ENCODE measurements around the gene VWA2.

The VWA2 gene

GRCh38 chr10:114256822-114257221 is 17.8 kb downstream of the VWA2 start:
- no peak for TF ChIP-seq ZNF274 (IDR thresholded peaks at IDR 0.05; ENCODE audit: low read depth, low read length)
- H3K4me3 ChIP-seq (ENCODE audit: low read length) = no peak overlapping the region

- no peak for TF ChIP-seq ZNF274 (IDR thresholded peaks at IDR 0.05; ENCODE audit: low read depth, low read length)
- no peak overlapping the region for H3K4me3 ChIP-seq (ENCODE audit: low read length)
Observed at GRCh38 chr10:114257498-114257897, 18.4 kb downstream of the VWA2 start.

- TF ChIP-seq ZNF274 (IDR thresholded peaks at IDR 0.05; ENCODE audit: low read depth, low read length) = no peak
- no peak overlapping the region for H3K4me3 ChIP-seq (ENCODE audit: low read length)
Observed at GRCh38 chr10:114258274-114258840, 19.3 kb downstream of the VWA2 start.

GRCh38 chr10:114259824-114260223 is 20.8 kb downstream of the VWA2 start:
- TF ChIP-seq ZNF274 (IDR thresholded peaks at IDR 0.05; ENCODE audit: low read depth, low read length) = no peak
- H3K4me3 ChIP-seq (ENCODE audit: low read length) = no peak overlapping the region

GRCh38 chr10:114260366-114260765 is 21.3 kb downstream of the VWA2 start:
- no peak for TF ChIP-seq ZNF274 (IDR thresholded peaks at IDR 0.05; ENCODE audit: low read depth, low read length)

GRCh38 chr10:114261076-114261475 is 22.0 kb downstream of the VWA2 start:
- no peak for TF ChIP-seq ZNF274 (IDR thresholded peaks at IDR 0.05; ENCODE audit: low read depth, low read length)
- H3K4me3 ChIP-seq (ENCODE audit: low read length) = no peak overlapping the region

More at GRCh38 chr10:114260366-114260765, 21.3 kb downstream of the VWA2 start:
- no peak overlapping the region for H3K4me3 ChIP-seq (ENCODE audit: low read length)

GRCh38 chr10:114262496-114262895 is 23.4 kb downstream of the VWA2 start:
- no peak overlapping the region for H3K4me3 ChIP-seq (ENCODE audit: low read length)
- no peak for TF ChIP-seq ZNF274 (IDR thresholded peaks at IDR 0.05; ENCODE audit: low read depth, low read length)

- no peak overlapping the region for H3K4me3 ChIP-seq (ENCODE audit: low read length)
- no peak for TF ChIP-seq ZNF274 (IDR thresholded peaks at IDR 0.05; ENCODE audit: low read depth, low read length)
Observed at GRCh38 chr10:114265392-114266053, 26.5 kb downstream of the VWA2 start.

GRCh38 chr10:114266521-114266920 is 27.5 kb downstream of the VWA2 start:
- TF ChIP-seq ZNF274 (IDR thresholded peaks at IDR 0.05; ENCODE audit: low read depth, low read length) = no peak
- H3K4me3 ChIP-seq (ENCODE audit: low read length) = no peak overlapping the region

GRCh38 chr10:114271075-114271778 is 32.2 kb downstream of the VWA2 start:
- H3K4me3 ChIP-seq (ENCODE audit: low read length) = no peak overlapping the region
- TF ChIP-seq ZNF274 (IDR thresholded peaks at IDR 0.05; ENCODE audit: low read depth, low read length) = no peak

GRCh38 chr10:114271779-114272167 is 32.7 kb downstream of the VWA2 start:
- H3K4me3 ChIP-seq (ENCODE audit: low read length) = no peak overlapping the region
- TF ChIP-seq ZNF274 (IDR thresholded peaks at IDR 0.05; ENCODE audit: low read depth, low read length) = no peak

- TF ChIP-seq ZNF274 (IDR thresholded peaks at IDR 0.05; ENCODE audit: low read depth, low read length) = no peak
- H3K4me3 ChIP-seq (ENCODE audit: low read length) = no peak overlapping the region
Observed at GRCh38 chr10:114272696-114273095, 33.6 kb downstream of the VWA2 start.

- H3K4me3 ChIP-seq (ENCODE audit: low read length) = no peak overlapping the region
- TF ChIP-seq ZNF274 (IDR thresholded peaks at IDR 0.05; ENCODE audit: low read depth, low read length) = no peak
Observed at GRCh38 chr10:114273910-114274309, 34.9 kb downstream of the VWA2 start.

GRCh38 chr10:114274616-114275453 is 35.8 kb downstream of the VWA2 start:
- H3K4me3 ChIP-seq (ENCODE audit: low read length) = no peak overlapping the region
- no peak for TF ChIP-seq ZNF274 (IDR thresholded peaks at IDR 0.05; ENCODE audit: low read depth, low read length)

Measured in GM08714 (cell line).